H9 (cell line): ENCODE results near the gene SEC14L5. TPM values are rescaled to one million over a fixed set of nuclear protein-coding genes. Genes with fewer than 3 reads are reported as not detected.

Experiments used
- DNase-seq: peaks from one replicate; pipeline ENCODE4 v3.0.0-alpha.2; 2017
- H2AFZ ChIP-seq: one replicate; pipeline ENCODE4 v1.6.1; 2013; ENCODE audit warnings: mild to moderate bottlenecking, low read length, control low read depth, moderate library complexity
- H2AK5ac ChIP-seq: 2 replicates; pipeline ENCODE4 v1.6.1; 2013; ENCODE audit warnings: low read length, control low read depth, mixed read lengths; ENCODE audit not compliant: insufficient read length
- H2BK120ac ChIP-seq: one replicate; pipeline ENCODE4 v1.6.1; 2013; ENCODE audit warnings: low read depth, mild to moderate bottlenecking, low read length, control low read depth, inconsistent platforms; ENCODE audit not compliant: poor library complexity, severe bottlenecking
- H2BK12ac ChIP-seq: 2 replicates; pipeline ENCODE4 v1.6.1; 2013; ENCODE audit warnings: low read length, control low read depth, mixed read lengths, low read depth; ENCODE audit not compliant: insufficient read length
- H2BK15ac ChIP-seq: 2 replicates; pipeline ENCODE4 v1.6.1; 2013; ENCODE audit warnings: low read depth, low read length, control low read depth
- H2BK20ac ChIP-seq: one replicate; pipeline ENCODE4 v1.6.1; 2013; ENCODE audit warnings: low read depth, mild to moderate bottlenecking, low read length, control low read depth, inconsistent platforms; ENCODE audit not compliant: poor library complexity, severe bottlenecking
- H2BK5ac ChIP-seq: 2 replicates; pipeline ENCODE4 v1.6.1; 2013; ENCODE audit warnings: low read length, control low read depth, mixed read lengths; ENCODE audit not compliant: insufficient read length
- H3K14ac ChIP-seq: 2 replicates; pipeline ENCODE4 v1.6.1; 2013; ENCODE audit warnings: low read length, control low read depth; ENCODE audit not compliant: insufficient read depth
- H3K18ac ChIP-seq: 2 replicates; pipeline ENCODE4 v1.6.1; 2013; ENCODE audit warnings: low read depth, mild to moderate bottlenecking, mixed read lengths, low read length, control low read depth; ENCODE audit not compliant: insufficient read length
- H3K23ac ChIP-seq: 2 replicates; pipeline ENCODE4 v1.6.1; 2013; ENCODE audit warnings: low read length, control low read depth, mixed read lengths, low read depth; ENCODE audit not compliant: insufficient read length
- H3K23me2 ChIP-seq: 2 replicates; pipeline ENCODE4 v1.6.1; 2013; ENCODE audit warnings: low read depth, mild to moderate bottlenecking, mixed read lengths, low read length, control low read depth; ENCODE audit not compliant: insufficient read length, poor library complexity, severe bottlenecking
- H3K27ac ChIP-seq: 2 replicates; pipeline ENCODE4 v1.5.1; 2013; ENCODE audit warnings: low read length, control low read depth, mixed read lengths, low read depth; ENCODE audit not compliant: insufficient read length
- H3K27me3 ChIP-seq: 2 replicates; pipeline ENCODE4 v1.6.1; 2013; ENCODE audit warnings: low read length, control low read depth, inconsistent platforms; ENCODE audit not compliant: insufficient read depth
- H3K4ac ChIP-seq: 2 replicates; pipeline ENCODE4 v1.6.1; 2013; ENCODE audit warnings: low read depth, mild to moderate bottlenecking, control low read depth, inconsistent platforms, low read length, moderate library complexity
- H3K4me1 ChIP-seq: 2 replicates; pipeline ENCODE4 v1.6.1; 2013; ENCODE audit warnings: low read length, control low read depth, inconsistent platforms; ENCODE audit not compliant: insufficient read depth
- H3K4me2 ChIP-seq: 2 replicates; pipeline ENCODE4 v1.6.1; 2013; ENCODE audit warnings: low read length, control low read depth, mixed read lengths; ENCODE audit not compliant: insufficient read length, insufficient read depth
- H3K56ac ChIP-seq: 2 replicates; pipeline ENCODE4 v1.6.1; 2013; ENCODE audit warnings: low read depth, mild to moderate bottlenecking, mixed read lengths, low read length, control low read depth; ENCODE audit not compliant: insufficient read length
- H3K79me1 ChIP-seq: 2 replicates; pipeline ENCODE4 v1.6.1; 2013; ENCODE audit warnings: low read depth, mild to moderate bottlenecking, moderate library complexity, low read length, control low read depth, inconsistent platforms; ENCODE audit not compliant: insufficient read depth, poor library complexity, severe bottlenecking
- H3K79me2 ChIP-seq: 2 replicates; pipeline ENCODE4 v1.6.1; 2013; ENCODE audit warnings: low read length, control low read depth, inconsistent platforms; ENCODE audit not compliant: insufficient read depth
- H3K9ac ChIP-seq: 2 replicates; pipeline ENCODE4 v1.6.1; 2013; ENCODE audit warnings: low read length, control low read depth, mixed read lengths; ENCODE audit not compliant: insufficient read length; ENCODE audit errors: extremely low read depth
- H3K9me3 ChIP-seq: one replicate; pipeline ENCODE4 v1.6.1; 2013; ENCODE audit warnings: low read depth, low read length, inconsistent platforms; ENCODE audit not compliant: control insufficient read depth
- H3T11ph ChIP-seq: one replicate; pipeline ENCODE4 v1.6.1; 2013; ENCODE audit warnings: mild to moderate bottlenecking, low read length, control low read depth, inconsistent platforms
- H4K20me1 ChIP-seq: one replicate; pipeline ENCODE4 v1.6.1; 2013; ENCODE audit not compliant: control insufficient read depth, insufficient read length, insufficient read depth
- H4K5ac ChIP-seq: 2 replicates; pipeline ENCODE4 v1.6.1; 2013; ENCODE audit warnings: low read depth, mild to moderate bottlenecking, mixed read lengths, low read length, control low read depth; ENCODE audit not compliant: insufficient read length
- H4K8ac ChIP-seq: replicated peaks from 2 replicates; pipeline ENCODE4 v1.6.1; 2013; ENCODE audit warnings: low read length, control low read depth, mixed read lengths, low read depth; ENCODE audit not compliant: insufficient read length
- H4K91ac ChIP-seq: 2 replicates; pipeline ENCODE4 v1.6.1; 2013; ENCODE audit warnings: low read depth, mild to moderate bottlenecking, moderate library complexity, mixed read lengths, low read length, control low read depth; ENCODE audit not compliant: insufficient read length
- H3K27ac Mint-ChIP-seq, 3 experiments: 2 replicates in 2 of 3; 3 replicates in 1 of 3; pipeline ENCODE4 v1.8.0; 2020 to 2021; ENCODE audit warnings: mixed read lengths in 3 of 3, mild to moderate bottlenecking in 1 of 3, moderate library complexity in 1 of 3
- H3K27me3 Mint-ChIP-seq: 2 replicates; pipeline ENCODE4 v1.8.0; 2021; ENCODE audit warnings: low read depth, mild to moderate bottlenecking, moderate library complexity, mixed read lengths
- H3K36me3 Mint-ChIP-seq, 3 experiments: 2 replicates in 2 of 3; 3 replicates in 1 of 3; pipeline ENCODE4 v1.8.0; 2020 to 2021; ENCODE audit warnings: low read depth in 3 of 3, mixed read lengths in 3 of 3; ENCODE audit not compliant: insufficient read depth in 1 of 3
- H3K4me1 Mint-ChIP-seq, 2 experiments: 2 replicates each; pipeline ENCODE4 v1.8.0; 2020; ENCODE audit warnings: mixed read lengths in 2 of 2
- H3K4me3 Mint-ChIP-seq, 2 experiments: 2 replicates in 1 of 2; 3 replicates in 1 of 2; pipeline ENCODE4 v1.8.0; 2020 to 2021; ENCODE audit warnings: mild to moderate bottlenecking in 2 of 2, mixed read lengths in 2 of 2, moderate library complexity in 1 of 2
- H3K9me3 Mint-ChIP-seq, 2 experiments: 2 replicates in 1 of 2; 3 replicates in 1 of 2; pipeline ENCODE4 v1.8.0; 2020; ENCODE audit warnings: mild to moderate bottlenecking in 2 of 2, mixed read lengths in 2 of 2, moderate library complexity in 1 of 2
- CTCF ChIP-seq: fragments of 200-600 bp; sonication (generic); conservative IDR thresholded peaks from 3 replicates; pipeline ENCODE4 v1.8.0; 2021; ENCODE audit warnings: antibody characterized with exemption, mild to moderate bottlenecking
- WGBS: extraction: QIAGEN DNeasy Blood & Tissue Kit; methylation state at CpG from one replicate; pipeline ENCODE4 v1.1.7; 2013; ENCODE audit warnings: missing lambda C conversion rate, low lambda C conversion rate, mixed read lengths; ENCODE audit not compliant: insufficient read length; ENCODE audit errors: extremely low coverage; 5-methylcytosine and 5-hydroxymethylcytosine counted together
- total RNA-seq: library from RNA; stranded (reverse); gene quantifications from 2 replicates; pipeline ENCODE4 v1.2.1, GENCODE V29; 2021

SEC14L5 gene
- total RNA-seq, 1 experiment from 2014 or later = 4.1 TPM

- Mint-ChIP-seq H3K27ac (0 out of 7 replicates have a peak overlapping the region, but pooled peaks of 1 of the 3 experiments have one; percentile 16), H3K36me3 (no peaks in the 10 kb centered on the region; a peak in 1 of 7 replicates), H3K4me1 (peaks cover 21 to 31% of the 10 kb centered on the region in 2 experiments), H3K27me3 (peaks cover 9% of the 10 kb centered on the region), H3K9me3 (no peaks in the 10 kb centered on the region), H3K4me3 (no peak overlapping the region)
- no peaks in the 10 kb centered on the region for H3K27me3 ChIP-seq
- H3K4me1 ChIP-seq = peaks cover 9% of the 10 kb centered on the region
- H2BK12ac ChIP-seq = no peak overlapping the region
- H2BK15ac ChIP-seq = no peak overlapping the region
- H3K14ac ChIP-seq = no peak overlapping the region
- H4K8ac ChIP-seq = no peak overlapping the region
- TF ChIP-seq CTCF = no peak
- H3T11ph ChIP-seq = no peak overlapping the region
- no peak overlapping the region for H3K4ac ChIP-seq
- no peaks in the 10 kb centered on the region for H3K79me2 ChIP-seq
- H2BK5ac ChIP-seq = no peak overlapping the region
- H3K9me3 ChIP-seq = no peaks in the 10 kb centered on the region
- no peak overlapping the region for H4K5ac ChIP-seq
- DNase-seq = no peak
- no peak overlapping the region for H3K27ac ChIP-seq
- H4K20me1 ChIP-seq = no peaks in the 10 kb centered on the region
- H3K18ac ChIP-seq = no peak overlapping the region
- H3K56ac ChIP-seq = no peak overlapping the region
- H2AFZ ChIP-seq = no peak overlapping the region
- no peak overlapping the region for H2BK20ac ChIP-seq
- H3K4me2 ChIP-seq = no peak overlapping the region
- H4K91ac ChIP-seq = no peak overlapping the region
- H3K23me2 ChIP-seq = peaks cover 5% of the 10 kb centered on the region
- H3K9ac ChIP-seq = no peak overlapping the region
- no peak overlapping the region for H2AK5ac ChIP-seq
- no peaks in the 10 kb centered on the region for H3K79me1 ChIP-seq
- no peak overlapping the region for H3K23ac ChIP-seq
- no peak overlapping the region for H2BK120ac ChIP-seq
- WGBS = no CpG with 5 or more reads among the region's 1 CpG
These were observed 77.7 kb downstream of the SEC14L5 start for GRCh38 chr16:5035909-5036227.
